ENCODE data around the gene SPINT3.

SPINT3 gene, protein sequence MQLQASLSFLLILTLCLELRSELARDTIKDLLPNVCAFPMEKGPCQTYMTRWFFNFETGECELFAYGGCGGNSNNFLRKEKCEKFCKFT

DNA sequence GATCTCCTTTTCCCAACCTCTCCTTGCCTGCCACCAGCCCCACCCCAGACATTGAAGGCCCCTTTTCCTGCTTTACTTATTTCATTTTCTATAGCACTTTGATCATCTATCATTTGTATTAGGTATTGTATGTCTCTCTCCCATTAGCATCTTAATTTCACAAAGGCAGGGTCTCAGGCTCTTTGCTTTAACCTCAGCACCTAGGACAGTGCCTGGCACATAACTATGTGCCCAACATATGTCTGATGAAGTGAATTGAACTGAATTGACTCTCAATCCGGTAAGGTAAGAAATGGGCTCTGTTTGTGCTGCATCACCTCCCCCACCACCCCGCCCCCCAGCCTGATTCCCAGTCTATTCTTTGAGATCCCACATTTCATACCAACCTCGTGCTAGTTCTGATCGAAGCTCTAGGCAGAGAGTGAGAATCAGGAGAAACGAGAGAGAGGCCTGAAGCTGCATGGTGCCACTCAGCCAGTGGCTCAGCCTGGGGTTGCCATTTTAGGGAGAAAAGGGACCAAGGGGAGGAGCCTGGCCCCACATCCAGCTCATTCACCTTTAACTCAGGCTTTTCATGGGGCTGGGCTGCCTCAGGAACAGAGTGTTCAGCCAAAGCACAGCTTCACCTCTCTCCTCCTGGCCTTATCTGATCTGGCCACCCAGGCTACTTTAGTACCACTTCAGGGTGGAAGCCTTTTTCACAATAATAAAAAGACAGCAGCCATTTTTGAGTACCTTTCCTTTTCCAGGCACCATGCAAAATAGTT lies at the start of gene SPINT3:
Gene SPINT3 (minus strand): TSS at position 476 of the 767 bp plus-strand sequence. CDS start 14 bp downstream, at position 462.
- no peak for DNase-seq

DNA sequence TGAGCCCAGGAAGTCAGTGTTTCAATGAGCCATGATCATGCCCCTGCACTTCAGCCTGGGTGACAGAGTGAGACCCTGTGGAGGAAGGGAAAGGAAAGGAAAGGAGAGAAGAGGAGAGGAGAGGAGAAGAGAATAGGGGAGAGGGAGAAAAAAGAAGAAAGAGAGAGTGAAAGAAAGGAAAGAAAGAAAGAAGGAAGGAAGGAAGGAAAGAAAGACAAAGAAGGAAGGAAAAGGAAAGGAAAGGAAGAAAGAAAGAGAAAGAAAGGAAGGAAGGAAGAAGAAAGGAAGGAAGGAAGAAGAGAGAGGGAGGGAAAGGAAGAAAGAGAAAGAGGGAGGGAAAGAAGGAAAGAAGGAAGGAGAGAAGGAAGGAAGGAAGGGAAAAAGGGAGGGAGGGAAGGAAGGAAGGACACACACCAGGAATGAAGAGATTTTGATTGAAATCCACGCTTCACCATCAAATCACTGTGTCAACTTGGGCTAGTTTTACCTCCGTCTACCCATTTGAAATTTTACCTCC lies 49.4 kb upstream of the SPINT3 start:
- no peak for DNase-seq

DNA sequence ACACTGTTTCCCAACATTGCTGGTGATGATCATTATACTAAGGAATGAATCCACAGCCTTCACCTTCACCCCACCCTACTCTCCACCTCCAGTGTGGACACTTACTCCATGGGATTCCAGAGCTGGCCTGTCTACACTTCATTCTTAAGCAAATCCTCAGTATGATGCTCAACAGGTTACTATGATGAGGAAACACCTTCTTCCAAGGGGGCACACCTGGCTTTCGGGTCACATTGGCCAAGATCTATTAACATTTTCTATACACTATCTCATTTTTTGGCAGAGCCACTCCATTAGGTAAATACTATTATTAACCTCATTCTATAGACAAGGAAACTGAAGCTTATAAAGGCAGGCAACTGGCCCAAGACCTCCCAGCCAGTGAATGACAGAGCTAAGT lies 39.8 kb upstream of the SPINT3 start:
- DNase-seq: no peak

DNA sequence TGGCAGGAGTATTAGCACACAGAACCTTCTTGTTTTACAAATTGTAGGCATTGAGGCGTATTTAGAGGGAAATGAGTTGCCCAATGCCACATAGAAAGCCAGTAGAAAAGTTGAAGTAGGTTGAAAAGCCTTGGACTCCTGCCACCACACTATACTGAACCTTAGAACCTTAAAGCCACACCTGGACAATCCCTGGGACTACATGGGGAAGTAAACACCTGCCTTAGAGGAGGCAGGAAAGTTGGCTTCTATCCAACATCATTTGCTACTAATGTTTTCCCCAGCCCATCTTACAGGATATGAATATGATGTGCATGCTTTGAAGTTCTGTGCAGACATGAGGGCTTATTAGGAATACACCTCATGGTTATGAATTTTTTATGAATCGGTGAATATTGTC lies 37.0 kb upstream of the SPINT3 start:
- DNase-seq: no peak

DNA sequence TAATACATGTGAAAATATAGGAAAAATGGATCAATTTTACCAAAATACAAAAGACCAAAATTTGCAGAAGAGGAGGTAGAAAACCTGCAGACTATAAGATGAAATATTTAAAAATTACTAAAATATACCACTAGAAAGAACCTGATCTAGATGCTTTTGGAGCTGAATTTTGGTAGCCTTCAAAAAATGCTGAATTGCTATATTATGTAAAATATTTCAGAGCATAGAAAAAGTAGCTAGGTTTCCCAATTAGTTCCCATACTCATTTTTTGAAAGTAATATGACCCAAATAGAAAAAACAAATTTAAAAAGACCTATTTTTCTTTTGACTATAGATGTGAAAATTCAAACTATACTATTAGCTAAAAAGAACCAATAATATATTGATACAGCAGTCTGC lies 35.3 kb upstream of the SPINT3 start:
- no peak for DNase-seq

DNA sequence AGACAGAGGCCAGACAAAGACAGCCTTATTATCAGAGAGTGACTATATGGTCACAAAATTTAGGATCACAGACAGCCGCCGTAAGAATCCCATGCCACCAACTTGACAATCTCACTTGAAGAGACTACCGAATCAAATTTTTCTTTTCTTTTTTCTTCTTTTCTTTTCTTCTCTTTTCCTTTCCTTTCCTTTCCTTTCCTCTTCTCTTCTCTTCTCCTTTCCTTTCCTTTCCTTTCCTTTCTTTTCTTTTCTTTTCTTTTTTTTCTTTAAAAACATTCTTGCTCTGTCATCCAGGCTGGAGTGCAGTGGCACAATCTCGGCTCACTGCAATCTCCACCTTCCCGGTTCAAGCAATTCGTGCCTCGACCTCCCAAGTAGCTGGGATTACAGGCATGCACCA lies 33.0 kb upstream of the SPINT3 start:
- DNase-seq: no peak

DNA sequence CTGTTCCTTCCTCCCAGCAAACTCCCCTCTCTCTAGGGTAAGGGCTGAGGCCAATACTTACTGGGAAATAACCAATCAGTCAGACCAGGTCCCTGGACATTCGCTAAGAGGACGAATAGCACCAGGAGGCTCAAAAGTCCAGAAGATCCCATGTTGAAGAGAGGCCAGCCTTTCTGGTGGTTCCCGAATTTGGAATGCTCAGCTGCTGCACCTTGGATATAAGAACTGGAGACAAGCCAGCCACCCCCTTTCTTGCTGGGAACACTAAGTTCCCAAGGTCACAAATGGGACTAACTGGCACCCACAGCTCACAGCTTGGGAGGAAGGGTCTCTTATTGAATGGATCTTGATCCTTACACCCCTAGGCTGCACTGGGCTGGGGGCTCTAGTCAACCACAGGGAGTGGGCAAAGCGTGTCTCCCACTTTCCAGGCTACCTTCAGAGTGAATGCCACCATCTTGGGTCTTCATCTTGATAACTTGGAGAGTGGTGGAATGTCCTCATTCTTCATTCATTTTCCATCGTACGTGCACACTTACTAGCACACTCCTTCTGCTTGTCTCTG lies 31.9 kb upstream of the SPINT3 start, which contains the start of gene EPPIN:
Gene EPPIN (minus strand): TSS at position 196 of the 565 bp plus-strand sequence. CDS start 44 bp downstream, at position 152.
- no peak for DNase-seq

DNA sequence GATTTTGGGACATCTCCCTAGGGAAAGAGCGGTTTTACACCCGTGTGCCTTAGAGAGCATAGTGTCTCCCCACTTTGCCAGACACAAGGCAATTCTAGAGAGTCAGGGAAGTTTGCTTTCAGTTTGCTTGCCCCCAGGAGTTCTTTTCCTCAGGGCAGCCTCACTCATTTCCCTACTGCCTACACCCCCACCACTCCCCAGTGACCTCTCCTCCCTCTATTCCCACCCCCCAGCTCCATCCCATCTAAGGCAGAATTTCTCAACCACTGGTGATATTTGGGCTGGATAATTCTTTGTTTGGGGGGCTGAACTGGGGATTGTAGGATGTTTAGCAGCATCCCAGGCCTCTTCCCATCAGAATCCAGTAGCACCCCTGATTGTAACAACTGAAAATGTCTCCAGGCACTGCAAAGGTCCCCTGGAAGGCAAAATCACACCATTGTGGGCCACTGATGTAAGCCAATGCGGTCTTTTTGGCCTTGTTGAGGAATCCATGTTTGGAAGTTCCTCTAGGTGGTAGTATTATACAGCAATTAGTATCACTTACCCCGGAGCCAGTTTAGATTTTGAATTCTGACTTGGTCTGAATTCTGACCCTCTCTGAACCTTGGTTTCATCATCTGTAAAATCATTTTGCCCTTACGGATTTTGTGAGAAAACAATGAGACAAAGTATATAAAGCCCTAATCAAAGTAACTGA lies 30.5 kb upstream of the SPINT3 start:
- DNase-seq: no peak

DNA sequence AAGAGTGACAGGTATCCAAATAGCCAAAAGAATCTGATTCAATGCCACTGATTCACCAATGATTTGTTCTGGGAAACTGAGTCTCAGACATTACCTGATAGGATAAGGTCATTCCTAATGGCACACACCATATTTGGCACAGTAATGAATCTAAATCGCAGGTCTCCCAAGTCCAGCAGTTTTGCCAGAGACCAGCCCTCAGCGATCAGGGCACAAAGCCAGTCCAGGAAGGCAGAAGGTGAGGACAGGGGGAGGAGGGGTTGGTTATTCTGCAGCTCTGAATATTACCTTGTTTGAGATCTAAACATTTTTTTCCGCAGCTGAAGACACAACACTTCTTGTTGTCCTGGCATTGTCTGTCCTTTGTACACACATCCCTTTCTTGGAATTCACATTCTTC lies 29.9 kb upstream of the SPINT3 start:
- DNase-seq: no peak

DNA sequence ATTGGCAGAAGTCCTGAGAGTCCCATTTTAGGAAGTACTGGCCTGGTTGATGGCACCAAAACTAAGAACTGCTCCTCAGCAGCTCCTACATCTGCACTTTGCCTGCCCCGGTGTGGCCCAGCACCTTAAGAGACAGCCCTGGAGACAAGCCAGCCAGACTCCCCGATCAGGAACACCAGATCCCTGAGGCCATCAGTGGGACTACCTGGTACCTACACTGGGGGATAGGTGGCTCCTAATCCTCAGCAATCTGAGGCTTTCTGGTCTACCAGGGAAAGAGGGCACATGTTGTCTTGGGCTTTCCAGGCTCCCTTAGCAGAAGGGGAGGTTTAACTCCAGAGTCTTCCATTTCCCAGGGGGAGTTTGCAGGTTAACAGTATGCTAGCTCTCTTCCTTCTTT lies 24.0 kb upstream of the SPINT3 start, which contains the start of gene WFDC6:
Gene WFDC6 (minus strand): TSS at position 101 of the 400 bp plus-strand sequence. CDS start 75 bp downstream, at position 26.
- DNase-seq: no peak

DNA sequence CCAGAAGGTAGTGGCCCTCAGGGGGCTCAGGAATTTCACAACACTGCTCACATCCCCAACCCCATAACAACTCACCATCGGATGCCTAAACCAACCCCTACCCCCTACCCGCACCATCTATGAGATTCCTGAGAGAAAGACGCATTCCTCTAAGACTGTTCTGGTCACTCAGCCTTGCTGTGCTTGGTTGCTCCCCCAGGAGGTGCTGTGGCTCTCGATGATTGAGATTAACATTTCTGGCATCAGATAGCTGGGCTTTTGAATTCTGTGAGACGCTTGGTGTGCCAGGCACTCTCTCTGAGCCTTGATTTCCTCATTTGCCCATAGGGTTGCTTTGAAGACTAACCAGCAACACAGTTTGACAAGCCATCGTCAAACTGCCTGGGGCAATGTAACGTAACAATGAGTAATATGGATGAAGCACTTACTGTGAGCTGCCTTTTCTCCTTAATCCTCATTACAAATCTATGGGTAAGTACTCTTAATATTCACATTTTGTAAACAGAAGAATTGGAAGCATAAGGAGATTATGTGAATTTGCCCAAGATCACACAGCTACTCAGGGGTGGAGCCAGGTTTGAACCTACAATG lies 22.9 kb upstream of the SPINT3 start:
- DNase-seq: no peak

DNA sequence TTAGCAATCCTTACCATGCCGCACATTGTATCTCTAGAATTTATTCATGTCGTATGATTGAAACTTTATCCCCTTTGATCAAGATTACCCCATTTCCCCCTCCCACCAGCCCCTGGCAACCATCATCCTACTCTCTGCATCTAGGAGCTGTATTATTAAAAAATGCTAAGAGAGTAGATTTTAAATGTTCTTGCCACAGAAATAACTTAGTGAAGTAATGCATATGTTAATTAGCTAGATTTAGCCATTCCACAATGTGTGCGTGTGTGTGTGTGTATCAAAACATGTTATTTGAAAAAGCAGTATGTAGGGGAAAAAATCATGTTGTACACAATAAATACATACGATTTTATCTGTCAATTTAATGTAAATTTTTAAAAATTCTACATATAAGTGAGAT lies 11.9 kb upstream of the SPINT3 start:
- no peak for DNase-seq

DNA sequence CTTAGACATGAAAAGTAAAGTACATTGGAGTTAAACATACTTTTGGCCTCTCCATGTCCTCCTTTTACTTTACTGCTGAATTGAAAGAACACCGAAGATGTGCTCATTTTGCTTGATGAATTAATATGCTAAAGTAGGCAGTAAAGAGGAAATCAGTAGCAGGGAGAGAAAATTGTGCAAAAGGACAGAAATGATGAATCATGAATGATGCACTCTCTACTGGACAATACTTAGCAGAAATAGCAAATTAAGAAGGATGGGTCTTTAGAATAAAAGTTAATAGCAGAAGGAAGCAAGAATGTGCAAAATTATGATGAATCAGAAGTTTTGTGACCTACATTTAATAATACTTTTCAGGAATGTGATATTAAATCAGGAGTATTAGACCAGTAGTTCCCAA lies 8.4 kb upstream of the SPINT3 start:
- DNase-seq: no peak

DNA sequence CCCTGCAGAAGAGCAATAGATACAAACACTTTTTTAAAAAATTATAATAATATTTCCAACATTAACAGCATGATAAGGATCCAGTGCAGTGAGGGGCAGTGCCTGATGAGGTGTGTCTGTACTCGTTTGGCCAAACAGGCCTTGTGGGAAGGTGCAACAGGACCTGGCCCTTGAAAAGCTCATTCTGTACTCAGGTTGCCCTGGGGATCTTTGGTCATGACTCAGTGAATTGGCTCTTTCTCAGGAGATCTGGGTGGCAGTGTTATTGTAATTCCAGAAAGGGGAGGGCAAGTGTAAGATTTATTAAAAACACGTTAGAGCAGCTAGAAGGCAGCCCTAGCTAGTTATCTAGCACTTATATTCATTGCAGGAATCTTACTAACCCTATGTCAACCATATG lies 2.9 kb upstream of the SPINT3 start:
- DNase-seq: no peak

DNA sequence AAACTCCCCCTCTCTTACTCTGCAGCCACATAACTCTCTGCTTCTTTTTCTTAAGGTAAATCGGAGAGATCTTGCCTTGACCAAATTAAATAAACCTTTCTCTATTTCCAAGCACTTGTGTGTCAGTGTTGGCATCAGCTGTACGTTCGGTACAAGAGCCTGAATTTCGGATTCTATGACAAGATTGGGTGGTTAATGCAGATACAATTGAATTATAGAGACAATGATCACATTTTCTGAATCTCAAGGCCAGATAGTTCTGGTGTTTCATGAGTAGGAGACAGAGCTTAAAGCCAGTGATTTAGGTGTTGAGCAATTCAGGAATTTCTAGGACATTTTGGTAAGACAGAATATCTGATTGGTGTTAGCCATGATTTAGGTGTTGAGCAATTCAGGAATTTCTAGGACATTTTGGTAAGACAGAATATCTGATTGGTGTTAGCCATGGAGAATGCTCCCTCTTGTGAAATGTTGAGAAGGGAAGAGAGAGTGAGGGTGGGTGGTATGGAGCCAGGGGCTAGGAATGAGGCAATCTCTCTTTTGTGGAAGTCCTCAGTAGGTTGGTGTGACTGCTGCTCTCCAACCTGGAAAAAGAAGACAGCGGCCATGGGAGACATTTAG lies 5.1 kb downstream of the SPINT3 start:
- no peak for DNase-seq

DNA sequence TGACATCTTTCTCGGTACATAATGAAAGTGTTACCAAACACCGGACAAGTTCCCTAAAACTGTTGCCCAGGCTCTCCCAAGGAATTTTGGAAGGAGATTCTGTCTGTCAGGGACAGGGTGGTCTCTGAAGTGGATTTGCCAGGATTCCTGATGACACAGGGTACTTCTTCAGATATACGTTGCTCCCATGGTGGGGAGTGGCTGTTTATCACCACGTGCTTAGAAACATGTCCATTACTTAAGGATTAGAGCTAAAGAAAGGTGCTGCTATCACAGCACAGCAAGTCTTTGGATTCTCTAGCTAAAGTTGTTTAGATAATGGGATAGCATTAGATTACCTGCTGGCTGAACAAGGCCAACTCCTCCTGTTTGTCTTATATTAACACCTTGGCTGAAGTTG lies 6.3 kb downstream of the SPINT3 start:
- DNase-seq: no peak

DNA sequence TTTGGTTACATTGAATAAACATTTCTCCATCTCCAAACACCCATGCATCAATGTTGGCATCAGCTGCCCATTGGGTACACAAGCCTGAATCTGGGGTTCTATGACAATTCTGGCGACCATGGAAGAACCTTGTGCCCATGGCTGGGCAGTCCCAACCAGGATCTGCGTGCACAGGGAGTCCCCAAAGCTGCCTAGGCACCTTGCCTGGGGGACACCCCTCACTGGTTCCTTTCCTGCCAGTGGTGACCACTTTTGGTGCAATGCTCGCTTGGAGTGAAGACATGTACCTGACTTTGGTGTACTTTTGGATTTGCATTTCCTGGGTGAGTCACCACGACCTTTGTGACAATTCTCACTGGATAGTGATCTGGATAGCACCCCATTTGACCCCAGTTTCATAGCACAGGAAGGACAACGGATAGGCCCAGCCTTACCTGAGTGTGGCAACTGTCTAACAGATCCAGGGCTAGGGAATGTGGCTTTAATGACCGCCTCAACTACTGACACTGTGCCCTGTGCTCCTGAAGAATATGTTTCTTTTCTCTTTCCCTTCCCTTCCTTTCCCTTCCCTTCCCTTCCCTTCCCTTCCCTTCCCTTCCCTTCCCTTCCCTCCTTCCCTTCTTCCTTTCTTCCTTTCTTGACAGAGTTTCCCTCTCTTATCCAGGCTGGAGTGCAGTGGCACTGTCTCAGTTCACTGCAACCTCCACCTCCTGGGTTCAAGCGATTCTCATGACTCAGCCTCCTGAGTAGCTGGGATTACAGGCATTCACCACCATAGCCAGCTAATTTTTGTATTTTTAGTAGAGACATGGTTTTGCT lies 7.1 kb downstream of the SPINT3 start:
- DNase-seq: no peak

DNA sequence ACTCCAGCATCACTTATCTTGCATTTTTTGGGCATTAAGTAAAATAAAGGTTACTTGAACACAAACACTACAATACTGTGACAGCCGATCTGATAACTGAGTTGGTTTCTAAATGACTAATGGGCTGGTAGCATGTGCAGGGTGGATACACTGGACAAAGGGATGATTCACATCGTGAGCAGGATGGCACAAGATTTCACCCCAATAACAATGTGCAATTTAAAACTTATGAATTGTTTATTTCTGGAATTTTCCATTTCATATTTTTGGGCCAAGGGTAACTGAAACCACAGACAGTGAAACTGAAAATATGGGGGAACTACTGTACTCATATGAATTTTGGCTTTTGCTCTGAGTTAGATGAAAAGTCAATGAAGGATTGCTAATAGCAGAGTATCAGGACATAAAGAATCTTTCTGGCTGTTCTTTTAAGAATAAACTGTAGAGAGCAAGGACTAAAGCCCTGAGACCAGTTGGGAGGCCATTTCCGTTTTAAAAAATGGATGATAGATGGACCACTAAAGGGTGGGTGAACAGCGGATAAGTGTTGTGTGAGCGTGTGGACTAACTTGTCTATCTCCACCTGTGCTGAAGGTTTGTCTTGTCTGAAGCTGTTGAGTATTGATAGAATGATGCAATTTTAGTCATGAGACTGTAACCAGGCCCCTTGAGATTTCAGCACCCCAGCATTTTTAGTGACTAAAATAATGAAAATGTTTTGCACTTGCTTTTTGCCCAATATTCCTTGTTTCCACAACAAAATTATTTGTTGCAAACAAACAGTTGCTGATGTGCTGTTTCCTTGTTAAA lies 8.2 kb downstream of the SPINT3 start:
- DNase-seq: no peak

DNA sequence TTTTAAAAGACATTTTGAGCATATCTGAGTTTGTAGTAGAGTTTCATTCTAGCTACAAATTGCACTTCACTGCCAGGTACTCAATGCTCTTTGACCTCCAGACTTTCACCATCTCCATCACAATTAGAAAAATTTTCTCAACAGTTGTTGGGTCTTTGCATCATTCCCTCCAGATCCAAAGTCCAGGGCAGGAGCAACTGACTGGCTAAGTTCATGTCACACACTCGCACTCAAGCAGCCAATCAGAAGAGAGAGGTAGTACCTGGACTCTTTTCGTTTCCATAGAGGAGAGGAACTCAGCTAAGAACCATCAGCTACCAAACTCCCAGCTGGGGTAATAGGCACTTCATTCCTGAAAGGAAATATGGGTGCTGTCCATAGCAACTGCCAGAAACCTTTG lies 9.0 kb downstream of the SPINT3 start:
- DNase-seq: no peak

DNA sequence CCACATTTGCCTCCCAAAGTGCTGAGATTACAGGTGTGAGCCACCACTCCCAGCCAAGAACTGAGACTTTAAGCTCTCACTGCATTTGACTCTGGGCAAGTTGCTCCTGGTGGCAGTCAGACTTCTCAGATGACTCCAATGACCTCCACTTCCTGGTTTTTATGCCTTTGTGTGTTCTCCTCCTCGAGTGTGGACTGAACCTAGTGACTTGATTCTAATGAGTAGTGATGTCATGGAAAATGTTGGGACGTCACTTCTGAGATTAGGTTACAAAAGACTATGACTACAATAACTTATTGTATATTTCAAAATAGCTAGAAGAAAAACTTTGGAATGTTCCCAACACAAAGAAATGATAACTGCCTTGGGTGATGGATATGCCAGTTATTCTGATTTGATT lies 12.0 kb downstream of the SPINT3 start:
- no peak for DNase-seq

DNA sequence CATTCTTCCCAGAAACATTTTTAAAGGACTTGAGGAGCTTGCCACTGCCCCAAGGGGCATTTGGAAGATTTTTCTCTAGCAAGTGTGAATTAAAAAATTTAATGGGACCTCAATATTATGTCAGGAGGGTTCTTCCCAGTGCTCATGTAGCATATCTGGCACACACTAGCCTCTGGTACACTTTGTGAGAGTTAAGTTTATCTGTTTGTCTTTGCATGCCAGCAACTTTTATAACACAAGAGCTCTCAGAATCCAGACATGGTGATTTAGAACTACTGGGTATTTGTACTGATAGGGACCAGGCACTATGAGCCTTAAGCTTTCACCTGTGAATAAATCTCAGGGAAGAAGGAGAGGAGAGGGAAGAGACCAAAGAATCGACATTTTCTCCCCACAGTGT lies 12.9 kb downstream of the SPINT3 start:
- DNase-seq: no peak
